Activated T-cell treated with anti-CD3 and anti-CD28 coated beads, Interleukin-2, amount 50 U/mL, for 72 hours (primary cell): ENCODE results near the gene ANKRD44. TPM values are rescaled to one million over a fixed set of nuclear protein-coding genes. Genes with fewer than 3 reads are reported as not detected.

Experiments
- ATAC-seq, 2 donors: fragments of 150-1000 bp; cut with Tn5 transposase; replicated peaks in 1 of 2; 2 replicates each; pipeline ENCODE4 v1.10.0; 2021; ENCODE audit warnings: moderate library complexity in 2 of 2, mild to moderate bottlenecking in 1 of 2
- DNase-seq, 2 donors: peaks; one replicate each; pipeline ENCODE4 v3.0.0; 2021 to 2022; ENCODE audit warnings: mixed read lengths in 1 of 2
- H3K27ac Mint-ChIP-seq: one replicate; pipeline ENCODE4 v1.8.0; 2022; ENCODE audit warnings: mild to moderate bottlenecking, moderate library complexity, mixed read lengths
- H3K27me3 Mint-ChIP-seq: one replicate; pipeline ENCODE4 v1.8.0; 2022; ENCODE audit warnings: low read depth, mixed read lengths
- H3K36me3 Mint-ChIP-seq, 2 donors: one replicate each; pipeline ENCODE4 v1.8.0; 2022; ENCODE audit warnings: mixed read lengths in 2 of 2, mild to moderate bottlenecking in 1 of 2; ENCODE audit not compliant: insufficient read depth in 2 of 2
- H3K4me1 Mint-ChIP-seq: one replicate; pipeline ENCODE4 v1.8.0; 2022; ENCODE audit warnings: low read depth, mixed read lengths
- H3K4me3 Mint-ChIP-seq, 2 donors: one replicate each; pipeline ENCODE4 v1.8.0; 2022; ENCODE audit warnings: mild to moderate bottlenecking in 2 of 2, mixed read lengths in 2 of 2, moderate library complexity in 2 of 2
- H3K9me3 Mint-ChIP-seq, 2 donors: one replicate each; pipeline ENCODE4 v1.8.0; 2022; ENCODE audit warnings: mixed read lengths in 2 of 2
- total RNA-seq, 2 donors: library from RNA; stranded (reverse); gene quantifications; one replicate each; pipeline ENCODE4 v1.2.3, GENCODE V29; 2022

The ANKRD44 gene
- total RNA-seq, 2 donors from 2014 or later: 114 to 141 TPM

DNA sequence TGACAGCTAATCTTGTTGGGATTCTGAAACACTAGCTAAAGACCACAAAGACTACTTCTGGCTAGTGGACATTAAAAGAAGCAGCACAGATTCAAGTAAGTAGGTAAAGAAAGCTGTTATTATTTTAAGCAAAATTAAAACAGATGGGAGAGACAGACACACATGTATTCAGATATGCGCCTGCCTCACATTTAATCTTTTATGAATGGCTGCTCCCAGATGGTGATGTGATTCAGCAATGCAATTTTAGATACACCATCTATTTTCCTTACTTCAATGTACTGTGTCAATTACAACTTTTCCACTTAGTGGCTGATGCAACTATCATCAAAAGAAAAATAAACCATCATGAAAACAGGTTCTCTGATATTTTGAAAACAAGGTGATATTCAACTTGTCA lies 251.1 kb downstream of the ANKRD44 start:
- H3K27me3 Mint-ChIP-seq: no peaks in the 10 kb centered on the region
- no peaks in the 10 kb centered on the region for H3K4me1 Mint-ChIP-seq
- ATAC-seq: no peak
- H3K4me3 Mint-ChIP-seq: no peak overlapping the region
- no peak for DNase-seq
- peak overlapping the region; percentile 42 for H3K27ac Mint-ChIP-seq
- H3K36me3 Mint-ChIP-seq: peaks cover 21 to 59% of the 10 kb centered on the region in 2 donors
- H3K9me3 Mint-ChIP-seq: peaks cover 6 to 8% of the 10 kb centered on the region in 2 donors

DNA sequence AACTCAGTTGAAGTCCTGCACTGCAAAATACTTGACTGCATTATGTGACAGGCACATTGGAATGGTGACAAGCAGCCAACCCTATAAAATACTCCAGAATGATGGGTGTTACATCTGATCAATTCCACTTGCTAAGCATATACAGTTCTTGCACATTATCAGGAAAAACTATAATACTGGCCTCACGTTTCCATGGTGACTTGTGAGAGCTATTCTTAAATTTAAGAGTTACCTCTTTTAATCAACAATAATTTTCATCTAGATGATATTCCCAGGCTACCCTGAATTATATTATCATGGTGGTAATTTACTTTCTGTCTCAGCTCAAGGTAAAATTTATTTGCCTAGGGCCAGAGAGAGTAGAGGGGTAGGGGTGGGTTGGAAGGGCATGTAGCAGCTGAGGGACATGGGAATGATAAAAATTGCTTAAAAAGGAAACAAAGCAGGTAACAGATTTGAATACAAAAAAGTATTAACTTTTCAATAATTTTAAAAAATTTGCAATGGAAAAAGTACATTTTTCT lies 251.7 kb downstream of the ANKRD44 start:
- Mint-ChIP-seq H3K27ac (no peak overlapping the region), H3K36me3 (peaks cover 18 to 60% of the 10 kb centered on the region in 2 donors), H3K4me3 (no peak overlapping the region), H3K27me3 (no peaks in the 10 kb centered on the region), H3K4me1 (peaks cover under 1% of the 10 kb centered on the region), H3K9me3 (peaks cover 6 to 8% of the 10 kb centered on the region in 2 donors)
- DNase-seq: no peak
- no peak for ATAC-seq

DNA sequence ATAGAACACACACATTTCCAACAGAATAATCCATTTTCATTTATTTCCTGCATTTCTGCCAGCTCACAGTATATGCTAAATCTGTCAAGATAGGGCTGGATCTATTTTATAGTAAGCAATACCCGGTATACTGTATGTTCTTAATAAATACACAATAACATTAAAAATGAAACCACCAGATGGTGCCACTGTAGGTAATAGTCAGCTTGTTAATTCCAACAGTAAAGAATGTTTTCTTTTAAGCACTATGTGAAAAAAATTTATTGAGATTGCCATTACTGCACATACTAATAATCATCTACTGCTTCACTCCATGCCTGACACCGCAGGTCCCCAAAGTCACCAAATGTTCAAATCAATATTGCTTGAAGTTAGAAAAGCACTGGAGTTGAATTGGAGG lies 252.6 kb downstream of the ANKRD44 start:
- Mint-ChIP-seq H3K27me3 (no peaks in the 10 kb centered on the region), H3K4me1 (peaks cover 6% of the 10 kb centered on the region), H3K9me3 (peaks cover 6 to 8% of the 10 kb centered on the region in 2 donors), H3K36me3 (peaks cover 16 to 57% of the 10 kb centered on the region in 2 donors), H3K27ac (no peak overlapping the region), H3K4me3 (no peak overlapping the region)
- no peak for ATAC-seq
- DNase-seq: no peak

DNA sequence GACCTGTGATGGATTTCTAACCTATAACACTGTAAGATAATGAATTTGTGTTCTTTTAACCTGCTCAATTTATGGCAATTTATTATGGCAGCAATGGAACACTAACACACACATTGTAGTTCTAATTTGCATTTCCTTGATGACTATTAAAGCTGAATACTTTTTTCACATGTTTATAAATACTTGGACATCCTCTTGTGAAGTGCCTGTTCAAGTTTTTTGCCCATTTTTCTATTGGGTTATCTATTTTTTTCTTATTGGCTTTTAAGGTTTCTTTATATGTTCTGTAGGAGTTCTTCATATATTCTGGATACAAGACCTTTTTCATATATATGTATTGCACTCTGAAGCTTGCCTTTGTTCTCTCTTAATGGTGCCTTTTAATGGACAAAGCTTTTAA lies 255.5 kb downstream of the ANKRD44 start:
- H3K27ac Mint-ChIP-seq: peak overlapping the region; percentile 47

DNA sequence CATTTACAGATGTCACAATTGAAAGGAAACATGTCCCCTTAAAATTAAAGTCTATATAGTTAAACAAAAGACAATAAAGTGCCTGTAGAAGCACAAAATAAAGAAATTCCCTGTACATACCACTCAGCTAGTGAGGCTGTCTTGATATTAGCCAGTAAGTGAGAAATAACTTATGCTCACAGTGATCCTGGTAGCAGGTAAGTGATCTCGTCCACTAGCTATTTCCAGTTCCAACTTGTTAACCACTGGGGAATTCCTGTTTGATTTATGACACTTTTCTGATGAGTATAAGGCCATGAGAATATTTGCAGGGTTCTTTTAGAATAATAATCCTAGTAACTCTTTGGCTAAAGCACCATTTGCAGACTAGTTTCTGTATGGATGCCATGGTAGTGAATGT lies 256.1 kb downstream of the ANKRD44 start:
- peak; percentile 39 to 71 for ATAC-seq
- Mint-ChIP-seq H3K27ac (peak overlapping the region; percentile 47), H3K27me3 (no peaks in the 10 kb centered on the region)

More for the DNA sequence above, 255.5 kb downstream of the ANKRD44 start:
- H3K36me3 Mint-ChIP-seq: peaks cover 13 to 55% of the 10 kb centered on the region in 2 donors
- ATAC-seq: no peak
- H3K9me3 Mint-ChIP-seq: peaks cover 6 to 8% of the 10 kb centered on the region in 2 donors
- peak overlapping the region in 1 of 2 donors; percentile 24 for H3K4me3 Mint-ChIP-seq
- no peaks in the 10 kb centered on the region for H3K27me3 Mint-ChIP-seq
- peaks cover 6% of the 10 kb centered on the region for H3K4me1 Mint-ChIP-seq
- no peak for DNase-seq

DNA sequence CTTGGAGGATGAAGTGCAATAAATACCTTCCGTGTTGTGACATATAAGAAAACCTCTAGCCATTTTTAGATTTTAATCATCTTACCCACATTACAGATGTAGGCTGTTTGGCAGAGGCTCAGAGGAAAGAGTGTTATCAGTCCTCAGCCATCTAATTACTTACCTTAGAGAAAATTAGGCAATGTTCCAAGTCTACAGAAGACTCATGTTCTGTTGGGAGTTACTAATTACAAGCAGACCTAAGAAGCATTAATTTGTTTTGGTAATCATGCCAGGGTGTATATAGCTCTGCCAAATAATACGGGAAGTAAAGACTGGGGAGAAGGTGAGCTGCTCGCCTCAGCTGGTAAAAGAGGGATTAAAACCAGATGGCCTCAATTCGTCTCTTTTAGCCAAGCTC lies 258.2 kb downstream of the ANKRD44 start:
- Mint-ChIP-seq H3K27me3 (no peaks in the 10 kb centered on the region), H3K4me1 (peaks cover 6% of the 10 kb centered on the region), H3K9me3 (peaks cover 8% of the 10 kb centered on the region in 2 donors), H3K4me3 (peak overlapping the region in 1 of 2 donors; percentile 48), H3K36me3 (peaks cover 21 to 71% of the 10 kb centered on the region in 2 donors), H3K27ac (peak overlapping the region; percentile 66)
- DNase-seq (no peak), ATAC-seq (peak; percentile 39 to 74)

More for the DNA sequence above, 256.1 kb downstream of the ANKRD44 start:
- Mint-ChIP-seq H3K9me3 (peaks cover 6 to 8% of the 10 kb centered on the region in 2 donors), H3K4me1 (peaks cover 6% of the 10 kb centered on the region), H3K36me3 (peaks cover 13 to 61% of the 10 kb centered on the region in 2 donors), H3K4me3 (peak overlapping the region in 1 of 2 donors; percentile 24)
- no peak for DNase-seq

DNA sequence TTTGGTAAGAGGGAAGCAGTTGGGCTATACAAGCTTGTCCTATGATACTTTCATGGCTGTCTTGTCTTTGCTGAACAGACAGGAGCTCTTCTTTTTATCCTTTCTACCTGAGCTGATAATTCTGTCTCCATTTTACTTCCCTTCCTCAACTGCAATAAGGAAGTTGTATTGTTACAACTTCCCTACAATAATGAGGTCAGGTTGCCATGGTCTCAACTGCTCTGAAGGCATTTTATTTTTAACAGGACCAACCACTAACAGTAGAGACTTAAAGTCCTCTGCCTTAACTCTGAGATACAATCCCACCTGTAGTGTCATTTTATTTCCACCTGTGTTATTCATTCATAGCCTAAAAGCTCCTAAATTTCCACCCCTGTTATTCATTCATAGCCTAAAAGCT lies 265.5 kb downstream of the ANKRD44 start:
- Mint-ChIP-seq H3K27ac (peak overlapping the region; percentile 83), H3K36me3 (peaks cover 14 to 31% of the 10 kb centered on the region in 2 donors), H3K9me3 (peaks cover 0 to 2% of the 10 kb centered on the region in 2 donors), H3K4me1 (peaks cover 18% of the 10 kb centered on the region), H3K4me3 (no peak overlapping the region), H3K27me3 (no peaks in the 10 kb centered on the region)
- DNase-seq (no peak), ATAC-seq (no peak)

DNA sequence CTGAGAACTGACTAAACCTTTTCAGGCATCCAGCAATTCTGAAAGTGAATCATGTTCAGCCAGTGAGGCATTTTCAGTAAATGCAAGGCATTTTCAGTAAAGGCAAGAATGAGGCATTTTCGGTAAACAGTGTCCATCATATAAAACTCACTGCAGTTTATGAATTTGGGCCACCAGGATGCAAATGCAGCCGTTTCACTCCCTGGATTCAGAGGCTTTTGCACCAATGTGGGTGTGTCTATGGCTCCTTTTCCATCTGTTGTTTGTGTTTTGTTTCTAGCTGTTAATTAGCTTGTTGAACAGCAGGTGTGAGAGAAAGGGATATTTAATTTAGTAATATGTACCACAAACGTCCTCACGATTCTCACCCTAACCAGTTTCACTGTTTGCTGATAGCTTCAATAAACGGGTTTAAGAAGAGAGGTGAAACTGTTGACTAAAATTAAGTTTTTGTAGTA lies 267.8 kb downstream of the ANKRD44 start:
- H3K27me3 Mint-ChIP-seq: no peaks in the 10 kb centered on the region
- ATAC-seq: peak; percentile 64 to 67
- H3K27ac Mint-ChIP-seq: peak overlapping the region; percentile 99
- peak in 1 of 2 donors; percentile 32 for DNase-seq
- peak overlapping the region in 1 of 2 donors; percentile 79 for H3K4me3 Mint-ChIP-seq
- H3K36me3 Mint-ChIP-seq: peaks cover 9 to 12% of the 10 kb centered on the region in 2 donors
- H3K9me3 Mint-ChIP-seq: no peaks in the 10 kb centered on the region
- peaks cover 33% of the 10 kb centered on the region for H3K4me1 Mint-ChIP-seq

DNA sequence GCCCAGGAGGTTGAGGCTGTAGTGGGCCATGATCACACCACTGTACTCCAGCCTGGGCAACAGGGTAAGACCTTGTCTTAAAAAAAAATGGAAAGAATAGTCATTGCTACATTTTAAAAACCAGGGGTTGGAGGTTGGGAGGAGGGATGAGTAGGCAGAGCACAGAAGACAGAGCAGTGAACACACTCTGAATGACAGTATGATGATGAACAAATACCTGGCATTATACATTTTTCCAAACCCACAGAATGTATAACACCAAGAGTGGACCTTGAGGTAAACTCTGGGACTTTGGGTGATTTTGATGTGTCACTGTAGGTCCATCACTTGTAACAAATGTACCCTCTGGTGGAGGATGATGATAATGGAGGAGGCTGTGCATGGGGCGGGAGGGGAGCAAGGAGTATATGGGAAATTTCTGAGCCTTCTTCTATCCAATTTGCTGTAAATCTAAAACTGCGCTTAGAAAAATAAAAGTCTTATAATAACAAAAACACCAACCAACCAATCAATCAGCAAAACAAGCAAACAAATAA lies 272.6 kb downstream of the ANKRD44 start:
- H3K9me3 Mint-ChIP-seq: peaks cover under 1 to 3% of the 10 kb centered on the region in 2 donors
- DNase-seq (no peak), ATAC-seq (peak; percentile 46 to 72)
- H3K27me3 Mint-ChIP-seq: no peaks in the 10 kb centered on the region
- peak overlapping the region; percentile 86 for H3K27ac Mint-ChIP-seq
- H3K4me1 Mint-ChIP-seq: peaks cover 62% of the 10 kb centered on the region
- no peak overlapping the region for H3K4me3 Mint-ChIP-seq
- peaks cover 12 to 24% of the 10 kb centered on the region in 2 donors for H3K36me3 Mint-ChIP-seq

DNA sequence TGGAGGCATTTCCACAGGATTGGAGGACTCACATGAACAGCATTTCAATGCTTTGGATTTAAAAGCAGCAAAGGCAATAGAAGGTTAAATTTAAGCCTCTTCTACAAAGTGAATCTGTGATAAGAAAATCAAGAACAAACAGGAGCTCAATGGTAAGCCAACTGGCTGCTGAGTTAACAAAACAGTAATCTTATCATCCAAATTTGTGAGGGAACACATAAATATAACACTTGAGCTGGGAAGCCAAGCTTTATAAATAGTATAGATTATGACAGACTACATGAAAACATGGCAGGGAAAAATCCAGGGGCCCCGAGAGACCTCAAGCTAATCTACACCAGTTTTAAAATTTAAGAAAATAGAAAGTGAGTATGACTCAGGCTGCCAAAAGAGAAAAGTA lies 275.6 kb downstream of the ANKRD44 start:
- ATAC-seq (no peak), DNase-seq (no peak)
- H3K4me1 Mint-ChIP-seq: peaks cover 62% of the 10 kb centered on the region
- peak overlapping the region; percentile 82 for H3K27ac Mint-ChIP-seq
- peaks cover 16 to 29% of the 10 kb centered on the region in 2 donors for H3K36me3 Mint-ChIP-seq
- peak overlapping the region in 1 of 2 donors; percentile 10 for H3K4me3 Mint-ChIP-seq
- peaks cover 3 to 4% of the 10 kb centered on the region in 2 donors for H3K9me3 Mint-ChIP-seq
- no peaks in the 10 kb centered on the region for H3K27me3 Mint-ChIP-seq

DNA sequence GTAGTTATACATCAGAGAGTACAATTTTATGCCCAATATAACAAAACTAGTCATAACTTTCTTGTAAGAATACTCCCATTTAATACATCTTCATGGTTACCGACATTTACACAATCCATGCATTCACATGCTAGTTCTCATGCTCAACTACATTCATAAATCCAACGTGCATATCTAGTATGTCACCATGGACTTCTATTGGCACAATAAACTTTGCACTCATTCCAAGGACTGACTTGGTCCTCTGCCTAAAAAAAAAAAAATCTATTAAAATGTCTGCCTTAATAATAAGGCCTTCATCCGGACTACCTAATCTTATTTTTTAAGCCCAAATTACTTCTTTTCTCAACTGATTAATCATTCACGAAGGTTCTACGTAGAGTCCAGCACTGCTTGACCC lies 276.3 kb downstream of the ANKRD44 start:
- Mint-ChIP-seq H3K36me3 (peaks cover 13 to 33% of the 10 kb centered on the region in 2 donors), H3K27me3 (no peaks in the 10 kb centered on the region), H3K27ac (peak overlapping the region; percentile 47), H3K4me3 (no peak overlapping the region), H3K9me3 (peaks cover 3 to 4% of the 10 kb centered on the region in 2 donors), H3K4me1 (peaks cover 61% of the 10 kb centered on the region)
- DNase-seq (no peak), ATAC-seq (no peak)

DNA sequence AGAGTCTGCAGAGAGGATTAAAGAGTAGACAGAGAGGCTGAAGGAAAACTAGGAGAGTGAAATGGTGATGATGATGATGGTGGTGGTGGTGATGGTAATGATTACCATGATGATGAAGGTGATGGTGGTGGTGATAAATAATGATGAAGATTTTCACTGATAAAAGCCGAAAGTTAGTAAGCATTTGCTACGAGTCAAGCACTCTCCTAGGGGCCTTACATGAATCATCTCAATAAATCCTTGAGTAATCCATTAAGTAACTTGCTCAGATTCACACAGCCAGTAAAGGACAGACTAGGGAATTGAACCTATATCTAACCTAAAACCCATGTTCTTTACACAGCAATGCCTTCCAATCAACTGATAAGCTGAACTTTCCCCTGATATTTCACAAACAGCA lies 277.4 kb downstream of the ANKRD44 start:
- H3K36me3 Mint-ChIP-seq: peaks cover 13 to 36% of the 10 kb centered on the region in 2 donors
- peaks cover 52% of the 10 kb centered on the region for H3K4me1 Mint-ChIP-seq
- peak overlapping the region; percentile 47 for H3K27ac Mint-ChIP-seq
- peaks cover 3 to 4% of the 10 kb centered on the region in 2 donors for H3K9me3 Mint-ChIP-seq
- H3K27me3 Mint-ChIP-seq: no peaks in the 10 kb centered on the region
- no peak overlapping the region for H3K4me3 Mint-ChIP-seq
- ATAC-seq (peak; percentile 18 to 55), DNase-seq (no peak)

DNA sequence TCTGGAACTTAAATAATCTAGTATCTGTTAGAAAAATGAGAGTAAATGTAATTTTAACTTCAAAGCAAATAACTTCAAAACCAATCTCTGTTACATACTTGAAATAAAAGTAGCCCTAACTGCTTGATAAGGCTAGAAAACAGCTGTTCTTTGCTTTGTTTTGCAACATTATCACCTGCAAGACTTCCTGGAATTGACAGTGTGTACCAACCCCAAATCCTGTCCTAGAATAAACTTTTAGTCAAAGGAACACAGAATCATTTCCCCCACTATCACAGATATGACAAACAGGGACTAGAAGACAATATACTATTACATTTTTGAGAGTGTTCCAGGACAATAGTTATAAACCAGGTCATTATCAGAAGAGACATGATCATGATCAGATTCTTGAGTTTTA lies 278.8 kb downstream of the ANKRD44 start:
- Mint-ChIP-seq H3K27ac (peak overlapping the region; percentile 86), H3K27me3 (no peaks in the 10 kb centered on the region), H3K9me3 (peaks cover 3 to 4% of the 10 kb centered on the region in 2 donors), H3K36me3 (peaks cover 13 to 40% of the 10 kb centered on the region in 2 donors), H3K4me1 (peaks cover 44% of the 10 kb centered on the region), H3K4me3 (peak overlapping the region in 1 of 2 donors; percentile 25)
- DNase-seq (no peak), ATAC-seq (no peak)
